HEK293T (cell line): Measurements from ENCODE around the gene CIROP.

ENCODE experiments used
- ARNT ChIP-seq: fragments of 450-650 bp; IDR thresholded peaks from 2 replicates; pipeline ENCODE4 v1.6.1; 2017; ENCODE audit warnings: mild to moderate bottlenecking
- BHLHE40 ChIP-seq: fragments of 450-650 bp; IDR thresholded peaks from 2 replicates; pipeline ENCODE4 v1.6.1; 2016; ENCODE audit warnings: mild to moderate bottlenecking, moderate library complexity, borderline replicate concordance
- SUZ12 ChIP-seq: fragments of 450-650 bp; IDR thresholded peaks from 2 replicates; pipeline ENCODE4 v1.6.1; 2016; ENCODE audit warnings: mild to moderate bottlenecking
- TARDBP ChIP-seq: fragments of 450-650 bp; IDR thresholded peaks from 2 replicates; pipeline ENCODE4 v1.6.1; 2016

DNA sequence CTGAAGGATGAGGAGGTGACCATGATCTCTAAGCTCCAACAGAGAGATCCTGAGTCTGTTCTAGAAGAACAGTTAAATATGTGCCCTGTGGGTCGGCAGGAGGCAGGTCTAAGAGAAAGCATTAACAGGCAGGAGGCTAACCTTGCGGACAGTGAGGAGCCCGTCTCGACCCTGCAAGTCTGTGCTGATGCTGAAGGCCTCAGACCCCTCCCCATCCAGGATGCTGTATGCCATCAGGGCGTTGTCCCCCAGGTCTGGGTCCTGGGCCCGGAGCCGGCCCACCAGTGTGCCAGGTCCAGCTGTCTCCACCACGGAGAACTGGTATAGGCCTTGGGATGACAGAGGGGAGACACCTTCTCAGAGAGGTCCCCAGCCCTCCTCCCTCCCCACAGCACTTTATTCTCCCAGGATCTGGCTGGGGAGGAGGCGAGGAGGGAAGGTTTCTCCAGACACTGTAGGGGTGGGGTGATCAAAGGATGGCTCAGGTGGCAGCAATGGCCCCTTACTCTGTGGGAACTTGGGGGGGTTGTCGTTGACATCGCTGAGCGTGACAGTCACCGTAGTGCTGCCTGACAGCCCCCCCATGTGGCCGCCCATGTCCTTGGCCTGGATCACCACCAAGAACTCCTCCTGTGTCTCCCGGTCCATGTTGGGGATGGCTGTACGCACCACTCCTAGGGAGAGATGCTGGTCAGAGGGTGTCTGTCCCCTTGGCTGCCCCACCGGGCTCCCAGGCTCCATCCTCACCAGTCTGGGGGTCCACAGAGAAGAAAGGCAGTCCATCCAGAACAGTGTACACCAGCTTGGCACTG is 50.6 kb downstream of the CIROP start:
- TF ChIP-seq SUZ12, result no peak
- TF ChIP-seq BHLHE40, result no peak
- no peak for TF ChIP-seq TARDBP
- TF ChIP-seq ARNT, result no peak
